ENCODE results near the gene IER5L.
"Not testable (repeated sequence)": the region's sequence is repeated elsewhere in the genome, so short reads cannot be mapped to it uniquely, and the experiment has no call there.

IER5L gene

GRCh38 chr9:129131300-129132145 is 46.5 kb downstream of the IER5L start:
- Histone ChIP-seq H3K79me2 (ENCODE audit: low read length) (no peaks in the 10 kb centered on the region), H4K20me1 (ENCODE audit: insufficient read depth, low read length) (no peaks in the 10 kb centered on the region), H3K4me3 (ENCODE audit: low read length) (no peak overlapping the region), H3K4me1 (ENCODE audit: low read length) (0 out of 2 replicates have a peak, but pooled peaks cover 3% of the 10 kb centered on the region), H3K36me3 (replicated peaks; ENCODE audit: insufficient read depth, low read length) (no peaks in the 10 kb centered on the region), H3K9ac (ENCODE audit: low read length) (no peak overlapping the region), H3K27ac (ENCODE audit: low read length) (no peak overlapping the region; the same call in 1 of the 2 replicates), H2AFZ (ENCODE audit: low read length) (no peak overlapping the region), H3K9me3 (replicated peaks; ENCODE audit: insufficient read depth, low read length) (no peaks in the 10 kb centered on the region), H3K27me3 (replicated peaks; ENCODE audit: insufficient read depth, low read length) (no peaks in the 10 kb centered on the region), H3K4me2 (ENCODE audit: low read depth, low read length) (no peak overlapping the region), H3F3A (ENCODE audit: insufficient read depth, low read length) (peaks cover 3% of the 10 kb centered on the region; the same call in 1 of the 2 replicates), H3K9me2 (replicated peaks; ENCODE audit: insufficient read depth, low read length) (no peaks in the 10 kb centered on the region)
- peak; percentile 69 for DNase-seq
- TF ChIP-seq EZH2 (optimal IDR thresholded peaks at IDR 0.05; ENCODE audit: low read depth, low read length) (no peak), CTCF (IDR thresholded peaks at IDR 0.05; ENCODE audit: low read length) (peak; percentile 98), EZH2phosphoT487 (IDR thresholded peaks at IDR 0.05; ENCODE audit: low read length) (no peak)

GRCh38 chr9:129130791-129131190 is 47.3 kb downstream of the IER5L start:
- peaks cover 3% of the 10 kb centered on the region; the same call in 1 of the 2 replicates for H3F3A ChIP-seq (ENCODE audit: insufficient read depth, low read length)
- no peak for DNase-seq
- H3K27me3 ChIP-seq (replicated peaks; ENCODE audit: insufficient read depth, low read length): no peaks in the 10 kb centered on the region
- H4K20me1 ChIP-seq (ENCODE audit: insufficient read depth, low read length): no peaks in the 10 kb centered on the region
- no peaks in the 10 kb centered on the region for H3K9me2 ChIP-seq (replicated peaks; ENCODE audit: insufficient read depth, low read length)
- no peak for TF ChIP-seq EZH2phosphoT487 (IDR thresholded peaks at IDR 0.05; ENCODE audit: low read length)
- no peak for TF ChIP-seq EZH2 (optimal IDR thresholded peaks at IDR 0.05; ENCODE audit: low read depth, low read length)
- no peak for TF ChIP-seq CTCF (IDR thresholded peaks at IDR 0.05; ENCODE audit: low read length)
- no peak overlapping the region for H3K9ac ChIP-seq (ENCODE audit: low read length)
- H3K4me1 ChIP-seq (ENCODE audit: low read length): 0 out of 2 replicates have a peak, but pooled peaks cover 3% of the 10 kb centered on the region
- H3K4me3 ChIP-seq (ENCODE audit: low read length): no peak overlapping the region
- H3K79me2 ChIP-seq (ENCODE audit: low read length): no peaks in the 10 kb centered on the region
- no peaks in the 10 kb centered on the region for H3K9me3 ChIP-seq (replicated peaks; ENCODE audit: insufficient read depth, low read length)
- no peak overlapping the region for H3K27ac ChIP-seq (ENCODE audit: low read length)
- H3K4me2 ChIP-seq (ENCODE audit: low read depth, low read length): no peak overlapping the region
- no peak overlapping the region for H2AFZ ChIP-seq (ENCODE audit: low read length)
- no peaks in the 10 kb centered on the region for H3K36me3 ChIP-seq (replicated peaks; ENCODE audit: insufficient read depth, low read length)

DNA sequence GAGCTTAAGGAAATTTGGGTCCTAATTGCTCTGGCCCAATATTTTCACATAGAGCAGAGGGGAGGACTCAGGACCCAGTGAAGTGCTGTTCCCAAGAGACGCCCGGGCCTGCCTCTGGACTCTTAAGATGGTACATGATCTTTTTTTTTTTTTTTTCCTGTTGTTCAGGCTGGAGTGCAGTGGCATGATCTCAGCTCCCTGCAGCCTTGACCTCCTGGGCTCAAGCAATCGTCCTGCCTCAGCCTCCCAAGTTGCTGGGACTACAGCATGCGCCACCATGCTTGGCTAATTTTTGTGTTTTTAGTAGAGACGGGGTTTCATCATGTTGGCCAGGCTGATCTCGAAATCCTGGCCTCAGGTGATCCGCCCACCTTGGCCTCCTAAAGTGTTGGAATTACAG is 47.8 kb downstream of the IER5L start:
- not testable (repeated sequence) for H3K79me2 ChIP-seq (ENCODE audit: low read length); H3K36me3 ChIP-seq (replicated peaks; ENCODE audit: insufficient read depth, low read length); H4K20me1 ChIP-seq (ENCODE audit: insufficient read depth, low read length); H3K9me3 ChIP-seq (replicated peaks; ENCODE audit: insufficient read depth, low read length); H3K27ac ChIP-seq (ENCODE audit: low read length); H3K4me2 ChIP-seq (ENCODE audit: low read depth, low read length); H3K27me3 ChIP-seq (replicated peaks; ENCODE audit: insufficient read depth, low read length); H2AFZ ChIP-seq (ENCODE audit: low read length); H3K9me2 ChIP-seq (replicated peaks; ENCODE audit: insufficient read depth, low read length); DNase-seq; H3F3A ChIP-seq (ENCODE audit: insufficient read depth, low read length); H3K9ac ChIP-seq (ENCODE audit: low read length); H3K4me1 ChIP-seq (ENCODE audit: low read length); H3K4me3 ChIP-seq (ENCODE audit: low read length)

DNA sequence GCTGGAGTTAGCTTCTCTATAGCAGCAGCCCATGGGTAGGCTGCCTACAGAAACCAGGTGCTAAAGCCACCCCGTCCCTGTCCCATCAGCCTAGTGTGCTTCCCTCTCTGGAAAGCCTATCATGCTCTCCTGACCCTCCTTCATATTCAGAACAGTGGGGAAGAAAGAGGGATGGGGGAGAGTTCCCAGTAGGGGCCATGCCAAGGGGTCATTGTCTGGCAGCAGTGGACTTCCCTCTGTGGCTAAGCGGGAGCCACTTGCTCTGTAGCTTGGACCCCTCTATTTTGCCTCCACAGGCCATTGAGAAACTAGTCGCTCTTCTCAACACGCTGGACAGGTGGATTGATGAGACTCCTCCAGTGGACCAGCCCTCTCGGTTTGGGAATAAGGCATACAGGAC is 49.4 kb downstream of the IER5L start:
- Histone ChIP-seq H3K9ac (ENCODE audit: low read length) (no peak overlapping the region), H3F3A (ENCODE audit: insufficient read depth, low read length) (peaks cover 3% of the 10 kb centered on the region; the same call in 1 of the 2 replicates), H3K36me3 (replicated peaks; ENCODE audit: insufficient read depth, low read length) (no peaks in the 10 kb centered on the region)

More for the DNA sequence above, 49.4 kb downstream of the IER5L start:
- Histone ChIP-seq H3K4me2 (ENCODE audit: low read depth, low read length) (no peak overlapping the region), H3K9me3 (replicated peaks; ENCODE audit: insufficient read depth, low read length) (no peaks in the 10 kb centered on the region), H3K79me2 (ENCODE audit: low read length) (peaks cover 12% of the 10 kb centered on the region; the same call in 1 of the 2 replicates), H3K27ac (ENCODE audit: low read length) (no peak overlapping the region), H2AFZ (ENCODE audit: low read length) (no peak overlapping the region), H3K4me3 (ENCODE audit: low read length) (no peak overlapping the region), H3K4me1 (ENCODE audit: low read length) (0 out of 2 replicates have a peak, but pooled peaks cover 3% of the 10 kb centered on the region), H3K27me3 (replicated peaks; ENCODE audit: insufficient read depth, low read length) (no peaks in the 10 kb centered on the region), H3K9me2 (replicated peaks; ENCODE audit: insufficient read depth, low read length) (no peaks in the 10 kb centered on the region), H4K20me1 (ENCODE audit: insufficient read depth, low read length) (no peaks in the 10 kb centered on the region)
- no peak for DNase-seq
- TF ChIP-seq EZH2 (optimal IDR thresholded peaks at IDR 0.05; ENCODE audit: low read depth, low read length) (no peak), EZH2phosphoT487 (IDR thresholded peaks at IDR 0.05; ENCODE audit: low read length) (no peak), CTCF (IDR thresholded peaks at IDR 0.05; ENCODE audit: low read length) (no peak)

Measured in MM.1S (cell line).